ENCODE data around the gene TSEN54. TPM values are rescaled to one million over a fixed set of nuclear protein-coding genes. Genes with fewer than 3 reads are reported as not detected.

TSEN54 gene
- total RNA-seq, 1 donor from 2014 or later, result 21.0 TPM

DNA sequence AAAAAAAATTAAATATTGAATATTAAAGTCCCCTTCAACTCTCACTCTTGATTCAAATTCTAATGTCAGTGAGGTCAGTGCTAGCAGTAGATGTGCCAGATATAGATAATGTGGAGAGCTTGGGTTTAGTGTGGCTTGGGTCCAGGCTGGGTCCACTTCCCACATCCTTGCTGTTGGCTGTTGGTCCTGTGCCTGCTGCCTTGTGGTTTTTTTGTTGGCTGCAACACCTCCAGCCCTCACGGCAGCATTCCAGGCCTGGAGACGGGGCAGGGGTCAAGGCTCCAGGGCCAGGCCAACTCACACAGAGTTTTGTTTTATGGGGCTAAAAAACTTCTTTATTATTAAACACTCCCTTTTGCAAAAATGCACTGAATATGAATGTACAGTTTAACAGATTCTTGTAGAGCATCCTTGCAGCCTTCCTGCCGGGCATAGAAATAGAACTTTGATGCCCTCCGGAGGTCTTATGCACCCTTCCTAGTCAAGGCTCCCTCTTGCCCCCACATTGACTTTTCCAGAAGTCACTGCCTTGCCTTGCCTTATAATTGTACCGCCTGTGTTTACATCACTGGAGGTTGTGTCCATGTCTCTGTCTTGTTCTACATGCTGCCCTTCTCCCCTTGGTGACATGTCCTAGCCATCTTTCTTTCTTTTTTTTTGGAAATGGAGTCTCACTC is 45.7 kb downstream of the TSEN54 start:
- Mint-ChIP-seq H3K27ac (no peak overlapping the region), H3K27me3 (no peaks in the 10 kb centered on the region), H3K36me3 (ENCODE audit: low read depth) (peaks cover 16% of the 10 kb centered on the region), H3K9me3 (no peaks in the 10 kb centered on the region), H3K4me3 (no peak overlapping the region), H3K4me1 (peaks cover 14% of the 10 kb centered on the region)
- DNase-seq (no peak), ATAC-seq (ENCODE audit: low read depth) (no peak)
- ChIA-PET CTCF (no interaction called here), POLR2A (interaction anchor here (0.7 kb wide), 1 partner anchor 570 kb away, joined by 3 read pairs; no protein-coding TSS in a partner anchor)
- TF ChIP-seq, protein P1, sequence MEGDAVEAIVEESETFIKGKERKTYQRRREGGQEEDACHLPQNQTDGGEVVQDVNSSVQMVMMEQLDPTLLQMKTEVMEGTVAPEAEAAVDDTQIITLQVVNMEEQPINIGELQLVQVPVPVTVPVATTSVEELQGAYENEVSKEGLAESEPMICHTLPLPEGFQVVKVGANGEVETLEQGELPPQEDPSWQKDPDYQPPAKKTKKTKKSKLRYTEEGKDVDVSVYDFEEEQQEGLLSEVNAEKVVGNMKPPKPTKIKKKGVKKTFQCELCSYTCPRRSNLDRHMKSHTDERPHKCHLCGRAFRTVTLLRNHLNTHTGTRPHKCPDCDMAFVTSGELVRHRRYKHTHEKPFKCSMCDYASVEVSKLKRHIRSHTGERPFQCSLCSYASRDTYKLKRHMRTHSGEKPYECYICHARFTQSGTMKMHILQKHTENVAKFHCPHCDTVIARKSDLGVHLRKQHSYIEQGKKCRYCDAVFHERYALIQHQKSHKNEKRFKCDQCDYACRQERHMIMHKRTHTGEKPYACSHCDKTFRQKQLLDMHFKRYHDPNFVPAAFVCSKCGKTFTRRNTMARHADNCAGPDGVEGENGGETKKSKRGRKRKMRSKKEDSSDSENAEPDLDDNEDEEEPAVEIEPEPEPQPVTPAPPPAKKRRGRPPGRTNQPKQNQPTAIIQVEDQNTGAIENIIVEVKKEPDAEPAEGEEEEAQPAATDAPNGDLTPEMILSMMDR (IDR thresholded peaks at IDR 0.05), result no peak
- intact Hi-C loops (cut with micrococcal nuclease), result no loop called here

DNA sequence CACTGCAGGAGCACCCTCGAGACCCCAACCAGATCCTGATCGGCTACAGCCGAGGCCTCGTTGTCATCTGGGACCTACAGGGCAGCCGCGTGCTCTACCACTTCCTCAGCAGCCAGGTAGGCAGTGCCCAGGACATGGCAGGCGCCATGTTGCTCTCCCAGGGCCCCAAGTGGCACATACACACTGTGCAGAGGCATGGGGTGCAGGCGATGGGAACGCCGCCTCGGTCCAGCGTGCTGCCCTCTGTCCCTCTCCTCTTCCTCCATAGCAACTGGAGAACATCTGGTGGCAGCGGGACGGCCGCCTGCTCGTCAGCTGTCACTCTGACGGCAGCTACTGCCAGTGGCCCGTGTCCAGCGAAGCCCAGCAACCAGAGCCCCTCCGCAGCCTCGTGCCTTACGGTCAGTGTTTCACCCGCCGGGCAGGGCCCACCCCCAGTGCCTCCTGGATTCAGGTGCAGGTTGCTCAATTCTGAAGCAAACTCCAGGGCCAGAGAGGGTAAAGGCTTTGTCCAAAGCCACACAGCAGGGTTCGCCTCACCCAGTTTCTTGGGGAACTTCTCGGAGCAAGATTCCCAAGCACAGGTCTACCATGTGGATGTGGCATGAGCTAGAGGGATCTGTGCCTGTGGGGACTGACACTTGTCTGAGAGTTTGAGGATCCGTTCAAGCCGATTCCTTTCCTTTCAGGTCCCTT is 46.9 kb downstream of the TSEN54 start:
- Mint-ChIP-seq H3K36me3 (ENCODE audit: low read depth) (peaks cover 16% of the 10 kb centered on the region), H3K4me1 (peaks cover 15% of the 10 kb centered on the region), H3K27me3 (no peaks in the 10 kb centered on the region), H3K9me3 (no peaks in the 10 kb centered on the region), H3K4me3 (no peak overlapping the region), H3K27ac (no peak overlapping the region)
- POLR2A ChIA-PET, result no interaction called here
- CTCF ChIA-PET, result no interaction called here
- no peak for ATAC-seq (ENCODE audit: low read depth)
- TF ChIP-seq, protein P1 (IDR thresholded peaks at IDR 0.05), result no peak
- intact Hi-C loops (cut with micrococcal nuclease), result no loop called here
- DNase-seq, result no peak

GRCh38 chr17:75564195-75564594 is 47.9 kb downstream of the TSEN54 start:
- ATAC-seq (ENCODE audit: low read depth), result no peak
- H3K9me3 Mint-ChIP-seq, result no peaks in the 10 kb centered on the region
- CTCF ChIA-PET, result no interaction called here
- TF ChIP-seq, protein P1 (IDR thresholded peaks at IDR 0.05), result no peak
- no peak overlapping the region for H3K4me3 Mint-ChIP-seq
- H3K27me3 Mint-ChIP-seq, result no peaks in the 10 kb centered on the region
- peaks cover 16% of the 10 kb centered on the region for H3K36me3 Mint-ChIP-seq (ENCODE audit: low read depth)
- peaks cover 15% of the 10 kb centered on the region for H3K4me1 Mint-ChIP-seq
- no peak for DNase-seq
- no peak overlapping the region for H3K27ac Mint-ChIP-seq
- POLR2A ChIA-PET, result no interaction called here
- intact Hi-C loops (cut with micrococcal nuclease), result no loop called here

- intact Hi-C loops (cut with micrococcal nuclease), result no loop called here
- TF ChIP-seq, protein P1 (IDR thresholded peaks at IDR 0.05), result no peak
- DNase-seq (no peak), ATAC-seq (ENCODE audit: low read depth) (no peak)
- POLR2A ChIA-PET, result no interaction called here
- no peak overlapping the region for H3K27ac Mint-ChIP-seq
- H3K4me1 Mint-ChIP-seq, result peaks cover 15% of the 10 kb centered on the region
- no peaks in the 10 kb centered on the region for H3K9me3 Mint-ChIP-seq
- H3K27me3 Mint-ChIP-seq, result no peaks in the 10 kb centered on the region
- peaks cover 14% of the 10 kb centered on the region for H3K36me3 Mint-ChIP-seq (ENCODE audit: low read depth)
- CTCF ChIA-PET, result no interaction called here
- no peak overlapping the region for H3K4me3 Mint-ChIP-seq
Observed at GRCh38 chr17:75565066-75565465, 48.7 kb downstream of the TSEN54 start.

DNA sequence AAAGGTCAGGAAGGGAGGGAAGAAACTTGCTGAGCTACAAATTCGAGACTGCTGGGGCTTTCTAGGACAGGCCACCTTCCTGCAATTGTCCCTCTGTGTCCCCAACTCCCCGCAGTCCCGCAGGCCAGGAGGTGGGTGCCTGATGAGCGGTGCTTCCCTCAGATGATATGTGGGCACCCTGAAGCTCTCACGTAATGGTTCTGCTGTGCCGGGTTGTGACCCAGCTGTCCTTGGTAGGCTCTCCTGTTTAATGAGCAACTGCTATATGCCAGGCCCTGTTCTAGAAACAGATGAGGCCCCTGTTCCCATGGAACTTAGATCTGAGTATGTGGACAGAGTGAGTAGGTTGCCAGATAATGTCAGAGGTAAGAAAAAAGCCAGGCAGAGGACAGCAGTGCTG is 49.3 kb downstream of the TSEN54 start:
- Mint-ChIP-seq H3K4me1 (peaks cover 18% of the 10 kb centered on the region), H3K27me3 (no peaks in the 10 kb centered on the region), H3K9me3 (no peaks in the 10 kb centered on the region), H3K4me3 (no peak overlapping the region), H3K36me3 (ENCODE audit: low read depth) (peaks cover 14% of the 10 kb centered on the region), H3K27ac (no peak overlapping the region)
- DNase-seq (no peak), ATAC-seq (ENCODE audit: low read depth) (no peak)
- ChIA-PET POLR2A (no interaction called here), CTCF (no interaction called here)
- intact Hi-C loops (cut with micrococcal nuclease), result no loop called here
- TF ChIP-seq, protein P1 (IDR thresholded peaks at IDR 0.05), result no peak
